Activated CD4-positive, CD25-positive, alpha-beta regulatory T cell treated with anti-CD3 and anti-CD28 coated beads, Interleukin-2, amount 50 U/mL, for 16 hours (primary cell): ENCODE measurements around the gene CD99.
"Not testable (repeated sequence)": the region's sequence is repeated elsewhere in the genome, so short reads cannot be mapped to it uniquely, and the experiment has no call there.

Experiments
- DNase-seq: peaks from one replicate; pipeline ENCODE4 v3.0.0-alpha.2; 2020; ENCODE audit warnings: low read depth, low spot score

CD99 gene

GRCh38 chrX:2769615-2770014 lies 78.5 kb downstream of the CD99 start:
- DNase-seq: no peak

DNA sequence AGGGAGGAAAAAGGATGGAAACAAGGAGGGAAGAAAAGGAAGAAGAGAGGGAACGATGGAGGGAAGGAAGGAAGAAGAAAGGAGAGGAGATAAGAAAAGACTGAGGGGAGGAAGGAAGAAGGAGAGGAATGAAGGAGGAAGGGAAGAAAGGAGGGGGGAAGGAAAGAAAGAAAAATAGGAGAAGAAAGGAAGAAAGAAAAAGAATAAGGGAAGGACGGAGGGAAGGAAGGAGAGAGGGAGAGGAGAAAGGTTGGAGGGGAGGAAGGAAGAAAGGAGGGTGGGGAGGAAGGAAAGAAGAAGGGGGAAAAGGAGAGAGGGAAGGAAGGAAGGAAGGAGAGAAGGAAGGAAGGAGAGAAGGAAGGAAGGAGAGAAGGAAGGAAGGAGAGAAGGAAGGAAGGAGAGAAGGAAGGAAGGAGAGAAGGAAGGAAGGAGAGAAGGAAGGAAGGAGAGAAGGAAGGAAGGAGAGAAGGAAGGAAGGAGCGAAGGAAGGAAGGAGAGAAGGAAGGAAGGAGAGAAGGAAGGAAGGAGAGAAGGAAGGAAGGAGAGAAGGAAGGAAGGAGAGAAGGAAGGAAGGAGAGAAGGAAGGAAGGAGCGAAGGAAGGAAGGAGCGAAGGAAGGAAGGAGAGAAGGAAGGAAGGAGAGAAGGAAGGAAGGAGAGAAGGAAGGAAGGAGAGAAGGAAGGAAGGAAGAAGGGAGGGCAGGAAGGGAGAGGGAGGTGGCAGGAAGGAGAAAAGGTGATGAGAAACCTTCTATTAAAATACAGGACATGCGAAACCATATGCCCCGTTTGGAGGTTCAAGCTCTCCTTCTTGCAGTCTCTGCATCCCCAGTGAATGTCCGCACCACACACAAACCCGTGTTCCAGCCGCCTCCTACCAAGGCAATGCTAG lies 82.3 kb downstream of the CD99 start:
- DNase-seq: not testable (repeated sequence)

- no peak for DNase-seq
Measured at GRCh38 chrX:2774057-2774456, 83.0 kb downstream of the CD99 start.

DNA sequence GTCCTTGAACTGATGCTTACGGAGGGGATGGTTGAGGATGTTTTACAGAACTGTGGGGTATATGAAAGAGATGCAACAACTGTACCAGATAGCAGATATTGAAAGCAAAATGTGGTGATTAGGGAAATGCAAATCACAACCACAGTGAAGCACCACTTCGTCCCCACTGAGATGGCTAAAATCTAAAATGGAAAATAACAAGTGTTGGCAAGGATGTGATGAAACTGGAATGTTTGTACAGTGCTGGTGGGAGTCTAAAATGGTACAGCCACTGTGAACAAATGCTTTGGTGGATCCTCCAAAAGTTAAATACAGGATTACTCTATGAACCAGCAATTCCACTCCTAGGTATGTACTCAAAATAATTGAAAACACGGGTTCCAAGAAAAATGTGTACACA lies 83.7 kb downstream of the CD99 start:
- DNase-seq: no peak

DNA sequence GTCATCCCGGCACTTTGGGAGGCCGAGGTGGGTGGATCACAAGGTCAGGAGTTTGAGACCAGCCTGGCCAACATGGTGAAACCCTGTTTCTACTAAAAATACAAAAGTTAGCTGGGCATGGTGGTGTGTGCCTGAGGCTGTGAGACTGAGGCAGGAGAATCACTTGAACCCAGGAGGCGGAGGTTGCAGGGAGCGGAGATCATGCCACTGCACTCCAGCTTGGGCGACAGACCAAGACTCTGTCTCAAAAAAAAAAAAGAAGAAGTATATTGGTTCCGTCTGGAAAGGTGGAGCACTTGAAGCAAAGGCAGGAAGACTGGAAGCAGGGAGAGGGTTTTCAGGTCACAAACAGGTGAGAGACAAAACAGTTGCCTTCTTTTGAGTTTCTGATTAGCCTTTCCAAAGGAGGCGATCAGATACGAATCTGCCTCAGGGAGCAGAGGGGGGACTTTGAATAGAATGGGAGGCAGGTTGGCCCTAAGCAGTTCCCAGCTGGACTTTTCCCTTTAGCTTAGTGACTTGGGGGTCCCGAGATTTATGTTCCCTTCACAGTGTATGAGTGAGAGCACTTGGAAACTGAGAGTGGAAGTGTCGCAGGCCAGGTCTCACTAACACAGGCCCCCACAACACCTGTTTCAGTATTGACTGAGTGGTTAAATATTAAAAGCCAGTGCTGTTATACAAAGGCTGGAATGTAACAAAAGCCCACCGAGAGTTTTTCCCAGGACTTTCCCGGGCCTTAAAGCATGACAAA lies 89.6 kb downstream of the CD99 start:
- not testable (repeated sequence) for DNase-seq

GRCh38 chrX:2781226-2781571 lies 90.1 kb downstream of the CD99 start:
- no peak for DNase-seq

DNA sequence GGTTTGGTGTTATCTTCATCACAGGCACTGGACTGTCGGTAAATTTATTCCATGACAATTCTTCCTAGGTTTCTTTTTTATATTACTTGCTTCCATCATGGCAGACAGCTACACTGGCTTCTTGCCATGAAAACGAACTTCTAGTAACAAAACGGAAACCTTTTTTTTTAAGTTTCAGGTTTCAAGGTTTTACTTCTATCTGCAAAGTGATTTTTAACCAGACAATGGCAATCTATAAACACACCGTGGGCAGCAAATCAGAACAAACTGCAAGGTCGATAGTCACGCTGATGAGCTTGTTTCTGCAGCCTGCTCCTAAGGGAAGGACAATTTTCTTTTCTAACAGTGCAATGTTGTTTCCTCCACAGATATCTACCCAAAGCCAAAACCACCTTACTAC lies 90.6 kb downstream of the CD99 start:
- DNase-seq: no peak

DNA sequence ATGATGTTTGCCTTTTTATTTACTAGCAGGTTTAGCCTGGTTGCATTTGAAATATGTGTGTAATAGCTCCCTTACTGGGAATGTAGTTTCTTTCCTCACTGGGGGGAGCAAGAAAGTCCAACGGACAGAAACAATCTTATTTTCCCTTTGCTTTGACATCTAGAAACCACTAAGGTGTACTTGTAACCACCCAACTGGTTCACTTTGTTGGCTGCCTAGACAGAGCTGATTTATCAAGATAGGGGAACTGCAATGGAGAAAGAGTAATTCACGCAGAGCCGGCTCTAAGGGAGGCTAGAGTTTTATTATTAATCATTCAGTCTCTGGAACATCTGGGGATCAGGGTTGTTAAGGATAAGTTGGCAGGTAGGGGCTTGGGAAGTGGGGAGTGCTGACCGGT lies 91.1 kb downstream of the CD99 start:
- DNase-seq: no peak

GRCh38 chrX:2782778-2783177 lies 91.7 kb downstream of the CD99 start:
- no peak for DNase-seq

DNA sequence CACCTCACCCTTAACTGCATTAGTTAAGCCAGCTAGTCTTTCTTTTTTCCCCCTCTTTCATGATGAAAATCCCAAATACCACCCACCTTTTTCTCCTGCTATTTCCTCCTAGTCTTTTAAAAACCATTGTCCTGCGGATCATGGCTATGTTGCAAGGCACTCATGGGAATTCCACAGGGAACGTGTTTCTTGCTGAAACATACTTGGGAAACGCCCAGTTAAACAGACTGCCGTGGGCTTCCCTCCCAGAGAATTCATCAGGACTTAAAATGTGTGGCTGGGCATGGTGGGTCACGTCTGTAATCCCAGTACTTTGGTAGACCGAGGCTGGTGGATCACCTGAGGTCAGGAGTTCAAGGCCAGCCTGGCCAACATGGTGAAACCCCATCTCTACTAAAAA lies 92.9 kb downstream of the CD99 start:
- DNase-seq: no peak

DNA sequence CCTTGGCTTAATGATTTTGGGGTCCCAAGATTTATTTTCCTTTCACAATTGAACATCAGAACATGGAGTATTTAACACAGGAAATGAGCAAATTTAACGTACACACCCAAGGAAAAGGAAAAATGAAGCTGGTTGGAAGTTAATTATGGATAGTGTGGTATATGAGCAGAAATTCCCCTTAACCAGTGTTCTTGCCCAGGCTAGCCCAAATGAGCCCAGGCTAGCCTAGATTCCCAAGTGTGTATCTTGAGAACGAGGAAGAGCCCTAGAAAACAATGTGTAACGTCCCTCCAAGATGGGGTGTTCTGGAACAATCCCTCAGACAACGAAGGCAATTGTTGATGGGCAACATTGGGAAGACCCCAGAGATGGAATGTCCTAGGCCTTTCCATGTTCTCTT lies 94.4 kb downstream of the CD99 start:
- no peak for DNase-seq

DNA sequence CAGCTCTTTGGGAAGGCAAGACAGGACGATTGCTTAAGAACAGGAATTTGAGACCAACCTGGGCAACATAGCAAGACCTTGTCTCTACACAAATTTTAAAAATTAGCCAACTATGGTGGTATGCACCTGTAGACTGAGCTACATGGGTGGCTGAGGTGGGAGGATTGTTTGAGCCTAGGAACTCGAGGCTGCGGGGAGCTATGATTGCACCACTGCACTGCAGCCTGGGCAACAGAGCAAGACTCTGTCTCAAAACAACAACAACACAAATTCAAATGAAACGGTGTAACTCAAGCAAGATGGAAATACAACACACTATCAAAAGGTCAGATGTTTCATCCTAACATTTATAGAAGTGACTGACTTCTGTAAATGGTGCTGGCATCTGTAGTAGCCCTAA lies 97.9 kb downstream of the CD99 start:
- no peak for DNase-seq

DNA sequence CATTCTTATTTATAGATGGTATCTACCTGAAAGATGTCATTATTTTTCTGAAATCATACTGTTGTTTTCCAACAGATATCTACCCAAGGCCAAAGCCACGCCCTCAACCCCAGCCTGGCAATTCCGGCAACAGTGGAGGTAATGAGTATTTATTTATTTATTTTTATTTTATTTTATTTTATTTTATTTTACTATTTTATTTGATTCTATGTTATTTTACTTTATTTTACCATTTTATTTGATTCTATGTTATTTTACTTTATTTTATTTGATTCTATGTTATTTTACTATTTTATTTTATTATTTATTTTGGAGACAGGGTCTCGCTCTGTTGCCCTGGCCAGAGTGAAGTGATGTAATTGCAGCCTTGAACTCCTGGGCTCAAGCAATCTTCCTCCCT lies 98.5 kb downstream of the CD99 start:
- DNase-seq: no peak
